ENCODE measurements around the gene KCNQ1. TPM values are rescaled to one million over a fixed set of nuclear protein-coding genes. Genes with fewer than 3 reads are reported as not detected.
"Not testable (repeated sequence)": the region's sequence is repeated elsewhere in the genome, so short reads cannot be mapped to it uniquely, and the experiment has no call there.

The KCNQ1 gene
- total and polyA plus RNA-seq, 4 donors, result 15.4 to 41.7 (median 26.2) TPM

GRCh38 chr11:2621894-2622293 is 177.1 kb downstream of the KCNQ1 start:
- WGBS, 2 donors, result 31% methylated on average over 3 of the region's 3 CpGs

GRCh38 chr11:2625183-2625582 is 180.4 kb downstream of the KCNQ1 start:
- no peak overlapping the region for H3K9ac ChIP-seq (ENCODE audit: insufficient read depth in 1 of 2, low read length in 2 of 2)
- no peaks in the 10 kb centered on the region for H3K36me3 ChIP-seq (ENCODE audit: control insufficient read depth in 4 of 4, insufficient read depth in 4 of 4, low read length in 4 of 4)
- DNase-seq (no peak), ATAC-seq (ENCODE audit: insufficient read depth, low FRiP score) (no peak)
- no peaks in the 10 kb centered on the region for H3K4me1 ChIP-seq (ENCODE audit: control insufficient read depth in 5 of 5, insufficient read depth in 5 of 5, low read length in 5 of 5)
- H3K27ac ChIP-seq (ENCODE audit: low read depth in 1 of 2, low read length in 1 of 2), result no peak overlapping the region
- 59 to 61% methylated on average over 3 of the region's 3 CpGs for WGBS, 2 donors
- H3K4me3 ChIP-seq, result no peak overlapping the region
- H3K27me3 ChIP-seq (ENCODE audit: control insufficient read depth in 3 of 3, insufficient read depth in 3 of 3, low read length in 2 of 3), result no peaks in the 10 kb centered on the region
- peaks cover 0 to 15% (median 1%) of the 10 kb centered on the region in 4 donors for H3K9me3 ChIP-seq (ENCODE audit: control insufficient read depth in 4 of 4, insufficient read depth in 3 of 4, low read length in 3 of 4)
- TF ChIP-seq CTCF (IDR thresholded peaks at IDR 0.05; ENCODE audit: control extremely low read depth, extremely low read depth), result no peak

More at GRCh38 chr11:2621894-2622293, 177.1 kb downstream of the KCNQ1 start:
- ATAC-seq (ENCODE audit: insufficient read depth, low FRiP score), result no peak
- Histone ChIP-seq H3K27me3 (ENCODE audit: control insufficient read depth in 3 of 3, insufficient read depth in 3 of 3, low read length in 2 of 3) (no peaks in the 10 kb centered on the region), H3K9ac (ENCODE audit: insufficient read depth in 1 of 2, low read length in 2 of 2) (no peak overlapping the region), H3K36me3 (ENCODE audit: control insufficient read depth in 4 of 4, insufficient read depth in 4 of 4, low read length in 4 of 4) (no peaks in the 10 kb centered on the region), H3K4me1 (ENCODE audit: control insufficient read depth in 5 of 5, insufficient read depth in 5 of 5, low read length in 5 of 5) (no peaks in the 10 kb centered on the region), H3K4me3 (no peak overlapping the region), H3K27ac (ENCODE audit: low read depth in 1 of 2, low read length in 1 of 2) (no peak overlapping the region), H3K9me3 (ENCODE audit: control insufficient read depth in 4 of 4, insufficient read depth in 3 of 4, low read length in 3 of 4) (peaks cover 0 to 8% (median 0%) of the 10 kb centered on the region in 4 donors)
- no peak for DNase-seq
- no peak for TF ChIP-seq CTCF (IDR thresholded peaks at IDR 0.05; ENCODE audit: control extremely low read depth, extremely low read depth)

- no peak for TF ChIP-seq CTCF (IDR thresholded peaks at IDR 0.05; ENCODE audit: control extremely low read depth, extremely low read depth)
- H3K9ac ChIP-seq (ENCODE audit: insufficient read depth in 1 of 2, low read length in 2 of 2), result no peak overlapping the region
- no peak overlapping the region for H3K4me3 ChIP-seq
- ATAC-seq (ENCODE audit: insufficient read depth, low FRiP score) (no peak), DNase-seq (no peak)
- peaks cover 5 to 18% (median 5%) of the 10 kb centered on the region in 4 donors for H3K9me3 ChIP-seq (ENCODE audit: control insufficient read depth in 4 of 4, insufficient read depth in 3 of 4, low read length in 3 of 4)
- H3K27me3 ChIP-seq (ENCODE audit: control insufficient read depth in 3 of 3, insufficient read depth in 3 of 3, low read length in 2 of 3), result no peaks in the 10 kb centered on the region
- no peak overlapping the region for H3K27ac ChIP-seq (ENCODE audit: low read depth in 1 of 2, low read length in 1 of 2)
- H3K4me1 ChIP-seq (ENCODE audit: control insufficient read depth in 5 of 5, insufficient read depth in 5 of 5, low read length in 5 of 5), result no peaks in the 10 kb centered on the region
- WGBS, 2 donors, result 96 to 97% methylated on average over 1 of the region's 1 CpG
- no peaks in the 10 kb centered on the region for H3K36me3 ChIP-seq (ENCODE audit: control insufficient read depth in 4 of 4, insufficient read depth in 4 of 4, low read length in 4 of 4)
Measured at GRCh38 chr11:2630679-2631078, 185.9 kb downstream of the KCNQ1 start.

- Histone ChIP-seq H3K27me3 (ENCODE audit: control insufficient read depth in 3 of 3, insufficient read depth in 3 of 3, low read length in 2 of 3) (no peaks in the 10 kb centered on the region), H3K4me1 (ENCODE audit: control insufficient read depth in 5 of 5, insufficient read depth in 5 of 5, low read length in 5 of 5) (no peaks in the 10 kb centered on the region), H3K27ac (ENCODE audit: low read depth in 1 of 2, low read length in 1 of 2) (no peak overlapping the region), H3K9me3 (ENCODE audit: control insufficient read depth in 4 of 4, insufficient read depth in 3 of 4, low read length in 3 of 4) (peaks cover 5 to 17% (median 5%) of the 10 kb centered on the region in 4 donors), H3K4me3 (no peak overlapping the region), H3K36me3 (ENCODE audit: control insufficient read depth in 4 of 4, insufficient read depth in 4 of 4, low read length in 4 of 4) (no peaks in the 10 kb centered on the region), H3K9ac (ENCODE audit: insufficient read depth in 1 of 2, low read length in 2 of 2) (no peak overlapping the region)
- 65 to 73% methylated on average over 1 of the region's 1 CpG for WGBS, 2 donors
- DNase-seq (no peak), ATAC-seq (ENCODE audit: insufficient read depth, low FRiP score) (no peak)
- no peak for TF ChIP-seq CTCF (IDR thresholded peaks at IDR 0.05; ENCODE audit: control extremely low read depth, extremely low read depth)
Measured at GRCh38 chr11:2631161-2631560, 186.4 kb downstream of the KCNQ1 start.

GRCh38 chr11:2639763-2640162 is 195.0 kb downstream of the KCNQ1 start:
- not testable (repeated sequence) for ATAC-seq (ENCODE audit: insufficient read depth, low FRiP score); H3K9ac ChIP-seq (ENCODE audit: insufficient read depth in 1 of 2, low read length in 2 of 2); H3K27ac ChIP-seq (ENCODE audit: low read depth in 1 of 2, low read length in 1 of 2); H3K36me3 ChIP-seq (ENCODE audit: control insufficient read depth in 4 of 4, insufficient read depth in 4 of 4, low read length in 4 of 4); DNase-seq; H3K27me3 ChIP-seq (ENCODE audit: control insufficient read depth in 3 of 3, insufficient read depth in 3 of 3, low read length in 2 of 3); H3K4me1 ChIP-seq (ENCODE audit: control insufficient read depth in 5 of 5, insufficient read depth in 5 of 5, low read length in 5 of 5); H3K4me3 ChIP-seq
- WGBS, 2 donors, result 90 to 95% methylated on average over 13 of the region's 13 CpGs
- H3K9me3 ChIP-seq (ENCODE audit: control insufficient read depth in 4 of 4, insufficient read depth in 3 of 4, low read length in 3 of 4), result peaks cover 4 to 27% (median 10%) of the 10 kb centered on the region in 4 donors
